ENCODE results near the gene PWWP2B.

PWWP2B gene

DNA sequence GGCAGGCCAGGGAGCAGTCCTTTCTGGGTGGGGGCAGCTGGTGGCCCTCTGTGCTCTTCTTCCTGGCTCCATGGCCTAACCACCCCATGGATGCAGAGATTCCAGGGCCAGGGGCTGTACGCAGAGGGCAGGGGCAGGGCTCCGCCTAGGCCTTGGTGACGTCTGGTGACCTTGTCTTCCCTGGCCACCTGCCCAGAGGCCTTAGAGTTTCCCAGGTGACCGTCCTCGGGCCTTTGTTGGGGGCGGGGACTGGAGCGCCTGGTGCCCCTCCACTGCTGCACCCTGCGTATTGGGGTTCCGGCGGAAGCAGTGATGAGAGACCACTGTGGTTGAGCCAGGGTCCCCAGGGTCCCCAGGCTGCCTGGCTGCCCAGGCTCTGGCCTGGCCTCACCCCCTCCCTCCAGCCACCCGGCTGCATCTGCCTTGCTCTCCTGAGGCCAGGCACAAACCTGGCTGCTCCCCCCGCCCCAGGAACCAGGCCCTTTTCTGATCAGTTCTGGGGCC is 10.3 kb downstream of the PWWP2B start:
- peak overlapping the region; percentile 57 to 80 (median 68) for H3K9ac ChIP-seq
- peaks cover 0 to 29% (median 13%) of the 10 kb centered on the region in 11 experiments; a peak in 17 of 22 replicates for H3K36me3 ChIP-seq
- no peak for TF ChIP-seq Cebpa-rat (IDR thresholded peaks at IDR 0.05)
- 0 out of 22 replicates have a peak, but pooled peaks cover 0 to 6% (median 0%) of the 10 kb centered on the region in 11 experiments for H3K27me3 ChIP-seq
- H4K20me1 ChIP-seq: peaks cover 0 to 82% (median 14%) of the 10 kb centered on the region in 11 experiments; a peak in 14 of 22 replicates
- peak overlapping the region; percentile 82 to 99 (median 96) for H3K4me2 ChIP-seq
- peak overlapping the region; percentile 46 to 82 (median 75) for H3K27ac ChIP-seq
- H3K4me3 ChIP-seq: peak overlapping the region; percentile 0 to 54 (median 34); a peak in 18 of 20 replicates
- no peaks in the 10 kb centered on the region for H3K9me3 ChIP-seq (replicated peaks in 1 of 11)
- H3K4me1 ChIP-seq: peaks cover 68 to 92% (median 85%) of the 10 kb centered on the region in 10 experiments

DNA sequence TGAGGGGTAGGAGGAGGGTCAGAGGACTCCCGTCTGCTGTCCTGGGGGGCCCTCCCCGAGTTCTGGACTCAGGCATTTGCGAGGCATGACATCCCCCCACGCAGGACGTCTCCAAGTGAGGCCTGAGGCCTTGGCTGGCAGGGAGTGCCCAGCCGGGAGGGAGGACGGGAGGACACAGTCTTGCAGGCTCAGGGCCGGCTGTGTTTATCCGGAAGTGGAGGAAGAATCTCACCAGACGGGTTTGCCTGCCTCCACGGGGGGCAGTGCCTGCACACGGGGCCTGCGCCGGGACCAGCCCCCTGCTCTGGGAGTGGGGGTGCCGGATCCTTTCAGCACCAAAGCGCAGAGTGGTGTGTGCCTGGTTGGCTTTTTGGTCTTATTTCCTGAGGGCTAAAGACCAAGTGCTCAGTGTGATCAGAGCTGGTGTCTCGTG is 10.9 kb downstream of the PWWP2B start:
- Histone ChIP-seq H3K4me1 (peaks cover 68 to 92% (median 85%) of the 10 kb centered on the region in 10 experiments), H3K36me3 (peaks cover 0 to 29% (median 13%) of the 10 kb centered on the region in 11 experiments; a peak in 17 of 22 replicates), H3K9me3 (replicated peaks in 1 of 11) (no peaks in the 10 kb centered on the region), H4K20me1 (peaks cover 0 to 82% (median 9%) of the 10 kb centered on the region in 11 experiments; a peak in 13 of 22 replicates), H3K4me3 (peak overlapping the region; percentile 0 to 54 (median 34); a peak in 19 of 20 replicates), H3K9ac (peak overlapping the region; percentile 57 to 80 (median 68)), H3K4me2 (peak overlapping the region; percentile 82 to 99 (median 96)), H3K27ac (peak overlapping the region; percentile 46 to 82 (median 75)), H3K27me3 (0 out of 22 replicates have a peak, but pooled peaks cover 0 to 6% (median 0%) of the 10 kb centered on the region in 11 experiments)
- TF ChIP-seq Cebpa-rat (IDR thresholded peaks at IDR 0.05): no peak

DNA sequence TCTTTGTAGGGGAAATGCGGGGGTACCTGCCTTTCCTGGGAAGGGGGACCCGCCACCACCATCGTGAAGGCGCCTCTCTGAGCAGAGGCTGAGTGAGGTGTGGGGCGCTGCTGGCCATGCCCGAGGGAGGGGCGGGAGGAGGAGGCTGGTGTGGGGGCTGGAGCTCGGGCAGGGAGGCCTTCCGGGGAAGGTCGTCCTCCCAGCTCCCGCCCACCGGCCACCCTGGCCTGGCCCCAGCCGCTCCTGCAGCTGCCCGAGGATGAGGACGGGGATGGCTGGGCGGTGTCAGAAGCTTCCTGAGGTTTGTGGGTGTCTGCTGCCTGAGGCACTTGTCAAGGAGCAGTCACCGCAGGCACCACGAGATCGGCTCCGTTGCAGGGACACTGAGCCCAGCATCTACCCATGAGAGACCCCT is 11.4 kb downstream of the PWWP2B start:
- no peaks in the 10 kb centered on the region for H3K9me3 ChIP-seq (replicated peaks in 1 of 11)
- H3K4me3 ChIP-seq: peak overlapping the region; percentile 0 to 54 (median 34); a peak in 17 of 20 replicates
- no peak for TF ChIP-seq Cebpa-rat (IDR thresholded peaks at IDR 0.05)
- H3K27ac ChIP-seq: peak overlapping the region; percentile 46 to 82 (median 75); a peak in 21 of 22 replicates
- H3K36me3 ChIP-seq: peaks cover 0 to 29% (median 13%) of the 10 kb centered on the region in 11 experiments; a peak in 17 of 22 replicates
- H3K9ac ChIP-seq: peak overlapping the region; percentile 57 to 80 (median 68)
- peaks cover 0 to 77% (median 9%) of the 10 kb centered on the region in 11 experiments; a peak in 11 of 22 replicates for H4K20me1 ChIP-seq
- peaks cover 73 to 94% (median 85%) of the 10 kb centered on the region in 10 experiments for H3K4me1 ChIP-seq
- H3K4me2 ChIP-seq: peak overlapping the region; percentile 82 to 99 (median 96)
- 0 out of 22 replicates have a peak, but pooled peaks cover 0 to 6% (median 0%) of the 10 kb centered on the region in 11 experiments for H3K27me3 ChIP-seq

DNA sequence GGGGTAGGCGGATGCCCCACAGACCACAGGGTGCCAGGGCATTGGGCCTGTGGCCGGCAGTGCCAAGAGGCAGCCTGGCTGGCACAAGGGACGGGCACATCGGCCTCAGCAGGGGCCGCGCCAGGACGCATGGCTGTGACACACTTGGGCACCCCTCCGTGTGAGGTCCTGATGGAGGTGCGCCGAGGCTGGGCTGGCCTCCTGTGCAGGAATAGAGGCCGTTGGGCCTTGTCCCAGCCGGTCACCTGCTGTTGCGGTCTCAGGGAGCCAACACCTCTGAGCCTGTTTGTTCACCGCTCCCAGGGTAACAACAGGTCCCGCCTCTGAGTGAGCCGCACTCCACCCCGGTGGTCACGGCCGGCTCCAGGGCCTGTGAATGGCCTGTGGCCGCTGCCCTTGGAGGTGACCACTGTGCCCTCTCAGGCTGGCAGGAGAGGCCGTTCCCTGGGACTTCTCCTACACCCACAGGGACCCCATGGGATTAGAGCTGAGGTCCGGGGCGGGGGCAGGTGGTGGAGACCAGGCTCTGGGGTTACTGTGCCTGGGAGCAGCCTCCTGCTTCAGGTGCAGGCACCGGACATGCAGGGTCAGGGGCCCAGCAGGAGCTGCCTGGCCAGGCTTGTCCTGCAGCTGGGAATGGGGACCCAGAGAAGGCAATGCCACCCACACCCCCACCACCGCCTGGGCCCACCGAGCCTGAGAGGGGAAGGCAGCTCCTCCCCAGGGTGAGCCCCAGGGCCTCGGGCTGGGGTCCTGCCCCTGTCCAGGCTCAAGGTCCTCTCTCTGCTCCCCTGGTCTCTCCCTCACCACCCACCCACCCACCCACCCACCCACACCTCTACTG is 12.0 kb downstream of the PWWP2B start:
- Histone ChIP-seq H3K4me3 (peak overlapping the region in 9 of 10 experiments; percentile 0 to 54 (median 33); a peak in 14 of 20 replicates), H3K27me3 (0 out of 22 replicates have a peak, but pooled peaks cover 0 to 6% (median 0%) of the 10 kb centered on the region in 11 experiments), H3K27ac (peak overlapping the region; percentile 4 to 82 (median 75); a peak in 19 of 22 replicates), H3K9me3 (replicated peaks in 1 of 11) (no peaks in the 10 kb centered on the region), H3K9ac (peak overlapping the region; percentile 57 to 80 (median 68); a peak in 21 of 22 replicates), H3K4me1 (peaks cover 80 to 94% (median 85%) of the 10 kb centered on the region in 10 experiments), H3K4me2 (peak overlapping the region; percentile 82 to 99 (median 96)), H4K20me1 (peaks cover 0 to 77% (median 9%) of the 10 kb centered on the region in 11 experiments; a peak in 11 of 22 replicates), H3K36me3 (peaks cover 0 to 27% (median 13%) of the 10 kb centered on the region in 11 experiments; a peak in 17 of 22 replicates)
- no peak for TF ChIP-seq Cebpa-rat (IDR thresholded peaks at IDR 0.05)

DNA sequence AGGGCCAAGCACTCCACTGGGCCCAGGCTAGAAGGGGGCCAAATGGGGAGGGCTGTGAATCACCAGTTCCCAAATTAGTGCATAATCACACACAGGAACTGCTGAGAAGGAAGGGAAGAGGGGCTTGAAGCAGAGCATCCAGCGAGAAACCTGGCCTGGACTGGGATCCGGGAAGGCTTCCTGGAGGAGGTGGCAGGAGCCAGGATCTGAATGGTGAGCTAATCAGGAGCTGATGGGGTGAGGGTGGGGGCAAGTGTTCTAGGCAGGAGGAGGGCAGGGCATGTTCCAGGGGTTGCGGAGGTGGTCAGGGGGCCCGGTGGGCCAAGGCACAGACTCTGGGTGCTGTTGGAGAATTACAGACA is 12.6 kb downstream of the PWWP2B start:
- H3K4me1 ChIP-seq: peaks cover 86 to 95% (median 87%) of the 10 kb centered on the region in 10 experiments

DNA sequence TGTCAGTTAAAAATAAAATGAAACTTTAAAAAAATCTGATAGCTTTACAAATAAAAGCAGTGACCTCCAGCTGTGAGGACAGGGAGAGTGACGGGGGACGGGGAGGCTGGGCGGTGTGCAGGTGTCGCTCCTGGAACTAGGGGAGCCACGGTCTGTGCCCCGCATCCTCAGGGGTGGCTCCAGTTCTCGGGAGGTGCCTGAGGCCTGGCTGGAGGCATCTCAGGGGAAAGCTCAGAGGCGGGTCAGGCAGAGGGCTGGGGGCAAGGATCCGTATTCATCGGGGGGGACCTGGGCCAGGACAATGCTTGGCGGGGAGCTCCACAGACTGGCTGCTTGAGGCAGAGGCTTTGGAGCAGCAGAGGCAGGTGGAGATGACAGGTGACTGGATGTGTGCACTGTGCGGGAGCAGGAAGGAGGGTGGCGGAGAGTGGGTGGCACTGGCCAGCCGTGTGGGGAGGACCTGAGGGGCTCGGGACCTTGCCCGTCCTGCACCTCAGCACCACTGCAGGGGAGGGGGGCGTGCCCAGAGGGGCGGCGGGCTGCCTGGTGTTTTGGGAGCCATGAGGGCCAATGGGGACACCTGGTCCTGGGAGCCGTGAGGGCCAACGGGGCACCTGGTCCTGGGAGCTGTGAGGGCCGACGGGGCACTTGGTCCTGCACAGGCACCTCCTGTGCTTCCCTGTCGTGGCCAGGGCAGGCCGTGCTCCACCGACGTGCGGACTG is 13.2 kb downstream of the PWWP2B start:
- H3K36me3 ChIP-seq: peaks cover 0 to 19% (median 9%) of the 10 kb centered on the region in 11 experiments; a peak in 17 of 22 replicates
- no peak overlapping the region; a peak in 3 of 22 replicates for H3K27ac ChIP-seq
- H3K4me2 ChIP-seq: peak overlapping the region; percentile 82 to 99 (median 96)
- H3K9ac ChIP-seq: peak overlapping the region in 8 of 11 experiments; percentile 20 to 80 (median 67); a peak in 7 of 22 replicates
- H4K20me1 ChIP-seq: peaks cover 0 to 80% (median 9%) of the 10 kb centered on the region in 11 experiments; a peak in 11 of 22 replicates
- no peaks in the 10 kb centered on the region for H3K9me3 ChIP-seq (replicated peaks in 1 of 11)
- TF ChIP-seq Cebpa-rat (IDR thresholded peaks at IDR 0.05): no peak
- H3K27me3 ChIP-seq: 0 out of 22 replicates have a peak, but pooled peaks cover 0 to 6% (median 0%) of the 10 kb centered on the region in 11 experiments
- peaks cover 90 to 100% (median 93%) of the 10 kb centered on the region in 10 experiments for H3K4me1 ChIP-seq
- H3K4me3 ChIP-seq: no peak overlapping the region

More for the DNA sequence above, 12.6 kb downstream of the PWWP2B start:
- H3K27me3 ChIP-seq: 0 out of 22 replicates have a peak, but pooled peaks cover 0 to 6% (median 0%) of the 10 kb centered on the region in 11 experiments
- H3K27ac ChIP-seq: peak overlapping the region in 3 of 11 experiments; percentile 75 to 78 (median 77); a peak in 4 of 22 replicates
- peaks cover 0 to 79% (median 9%) of the 10 kb centered on the region in 11 experiments; a peak in 11 of 22 replicates for H4K20me1 ChIP-seq
- H3K36me3 ChIP-seq: peaks cover 0 to 25% (median 13%) of the 10 kb centered on the region in 11 experiments; a peak in 17 of 22 replicates
- peak overlapping the region in 2 of 10 experiments; percentile 36 to 54; a peak in 1 of 20 replicates for H3K4me3 ChIP-seq
- peak overlapping the region; percentile 82 to 99 (median 96) for H3K4me2 ChIP-seq
- peak overlapping the region in 9 of 11 experiments; percentile 20 to 80 (median 68); a peak in 11 of 22 replicates for H3K9ac ChIP-seq
- no peaks in the 10 kb centered on the region for H3K9me3 ChIP-seq (replicated peaks in 1 of 11)
- no peak for TF ChIP-seq Cebpa-rat (IDR thresholded peaks at IDR 0.05)

DNA sequence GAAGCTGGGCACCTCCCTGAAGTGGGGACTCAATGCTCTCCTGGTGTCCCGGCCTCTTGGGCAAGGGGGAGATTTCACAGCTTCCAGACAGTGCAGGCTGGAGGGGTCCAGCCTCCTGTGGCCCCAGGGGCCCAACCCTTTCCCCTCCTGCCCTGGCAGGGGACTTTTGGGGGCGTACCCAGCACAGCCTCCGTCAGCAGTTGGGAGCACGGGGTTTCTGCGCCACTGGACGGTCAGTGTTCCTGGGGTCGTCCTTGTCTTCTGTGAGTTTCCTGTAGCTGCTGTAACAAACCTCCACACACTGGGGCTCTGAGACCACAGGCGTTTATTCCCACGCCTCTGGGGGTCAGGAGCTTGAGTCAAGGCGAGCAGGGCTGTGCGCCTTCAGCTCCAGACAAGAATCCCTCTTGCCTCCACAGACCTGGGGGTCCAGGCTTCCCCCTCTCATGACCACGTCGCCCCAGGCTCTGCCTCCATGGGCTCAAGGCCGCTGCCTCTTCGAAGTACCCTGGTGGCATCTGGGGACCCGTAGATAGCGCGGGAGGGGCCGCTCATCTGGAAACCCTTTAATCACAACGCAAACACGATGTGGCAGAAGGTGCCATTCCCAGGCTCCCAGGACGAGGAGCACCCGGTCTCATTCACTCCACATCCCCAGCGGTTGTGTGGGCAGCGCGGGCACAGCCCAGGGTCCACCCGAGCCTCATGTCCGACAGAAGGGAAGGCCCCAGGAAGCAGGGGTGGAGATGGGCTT is 14.0 kb downstream of the PWWP2B start:
- H3K27ac ChIP-seq: peak overlapping the region in 8 of 11 experiments; percentile 2 to 60 (median 32); a peak in 7 of 22 replicates
- H3K9ac ChIP-seq: peak overlapping the region; percentile 2 to 80 (median 50); a peak in 15 of 22 replicates

More for the DNA sequence above, 14.0 kb downstream of the PWWP2B start:
- Histone ChIP-seq H3K36me3 (peaks cover 0 to 12% (median 1%) of the 10 kb centered on the region in 11 experiments; a peak in 12 of 22 replicates), H3K4me1 (peaks cover 95 to 100% (median 99%) of the 10 kb centered on the region in 10 experiments), H3K4me3 (no peak overlapping the region), H3K9me3 (replicated peaks in 1 of 11) (no peaks in the 10 kb centered on the region), H4K20me1 (peaks cover 0 to 84% (median 9%) of the 10 kb centered on the region in 11 experiments; a peak in 11 of 22 replicates), H3K4me2 (peak overlapping the region; percentile 82 to 99 (median 96)), H3K27me3 (0 out of 22 replicates have a peak, but pooled peaks cover 0 to 6% (median 0%) of the 10 kb centered on the region in 11 experiments)
- TF ChIP-seq Cebpa-rat (IDR thresholded peaks at IDR 0.05): no peak
